ENCODE measurements around the gene HACL1.

GRCh38 chr3:15601399-15602145 is at the start of gene HACL1, which contains the start of gene BTD:
- TF ChIP-seq CTCF (optimal IDR thresholded peaks at IDR 0.05 in 1 of 3, IDR thresholded peaks at IDR 0.05 in 1 of 3, conservative IDR thresholded peaks at IDR 0.05 in 1 of 3; ENCODE audit: extremely low read depth in 1 of 3, insufficient read depth in 2 of 3, low read length in 3 of 3) (peak; percentile 29 to 48 (median 37)), EZH2 (IDR thresholded peaks at IDR 0.05; ENCODE audit: low read length) (no peak)
